HUDEP-2 (cell line): ENCODE data around the gene DCUN1D2.
"Not testable (repeated sequence)": the region's sequence is repeated elsewhere in the genome, so short reads cannot be mapped to it uniquely, and the experiment has no call there.

ENCODE experiments used
- DNase-seq, 76 experiments: peaks; one replicate each; lab custom pipeline; 2025; ENCODE audit not compliant: unreplicated experiment in 76 of 76; lab: John Stamatoyannopoulos, UW

Gene DCUN1D2

DNA sequence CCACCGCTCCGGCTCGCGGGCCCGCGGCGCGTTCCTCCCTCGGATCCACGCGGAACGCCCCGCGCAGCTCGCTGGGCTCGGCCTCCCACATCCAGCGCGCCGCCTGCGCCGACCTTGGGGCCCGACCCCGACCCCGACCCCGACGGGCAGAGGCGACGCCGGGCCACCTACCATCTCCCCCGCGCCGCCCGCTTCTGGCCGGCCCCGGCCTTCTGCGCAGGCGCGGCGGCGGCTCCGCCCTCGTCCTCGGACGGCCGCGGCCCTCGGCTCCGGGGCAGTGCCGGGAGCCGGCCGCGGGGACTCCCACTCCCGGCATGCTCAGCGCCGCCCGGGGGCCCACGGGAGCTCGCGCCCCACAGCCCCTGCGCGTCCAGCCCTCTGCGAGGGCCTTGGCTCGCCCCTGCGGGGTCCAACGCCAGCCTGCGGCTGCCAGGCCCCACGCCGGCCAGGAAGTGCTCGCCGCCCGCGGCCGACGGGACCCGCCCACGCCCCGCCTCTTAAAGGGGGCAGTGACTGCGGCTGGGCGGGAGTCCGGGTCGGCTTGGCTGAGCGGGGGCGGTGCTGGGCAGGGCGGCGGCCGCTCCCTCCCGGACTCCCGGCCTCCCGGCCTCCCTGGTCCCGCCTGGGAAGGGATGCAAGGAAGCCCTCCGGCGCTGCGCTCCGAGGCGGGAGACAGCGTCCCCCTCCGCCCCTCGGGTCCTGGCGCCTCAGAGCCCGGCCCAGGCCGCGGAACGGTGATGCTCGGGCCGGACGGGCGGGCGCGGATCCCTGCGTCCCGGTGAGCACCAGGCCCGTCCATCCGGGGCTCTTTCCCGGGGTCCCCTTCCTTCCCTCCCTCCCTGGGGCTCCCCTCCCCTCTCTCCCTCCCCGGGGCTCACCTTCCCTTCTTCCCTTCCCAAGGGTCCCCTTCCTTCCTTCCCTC, at the start of gene DCUN1D2:
TSS of gene DCUN1D2 (minus strand) at position 216 of the 922 bp plus-strand sequence. CDS start at position 174, 42 bp downstream.
- DNase-seq = peak in 72 of 76 experiments; percentile 16 to 90 (median 77)

DNA sequence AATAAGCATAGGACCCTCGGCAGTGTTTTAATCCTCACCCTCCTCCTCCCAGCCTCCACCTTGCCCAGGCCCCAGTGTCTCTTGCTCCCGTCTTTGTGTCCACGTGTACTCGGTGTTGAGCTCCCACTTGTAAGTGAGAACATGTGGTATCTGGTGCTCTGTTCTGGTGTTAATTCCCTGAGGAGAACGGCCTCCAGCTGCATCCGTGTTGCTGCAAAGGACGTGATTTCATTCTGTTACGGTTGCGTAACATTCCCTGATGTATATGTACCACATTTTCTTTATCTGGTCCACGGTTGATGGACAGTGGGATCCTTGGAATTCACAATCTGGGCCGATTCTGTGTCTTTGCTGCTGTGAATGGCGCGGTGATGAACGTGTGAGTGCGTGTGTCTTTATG, 49.3 kb upstream of the DCUN1D2 start:
- DNase-seq = no peak

DNA sequence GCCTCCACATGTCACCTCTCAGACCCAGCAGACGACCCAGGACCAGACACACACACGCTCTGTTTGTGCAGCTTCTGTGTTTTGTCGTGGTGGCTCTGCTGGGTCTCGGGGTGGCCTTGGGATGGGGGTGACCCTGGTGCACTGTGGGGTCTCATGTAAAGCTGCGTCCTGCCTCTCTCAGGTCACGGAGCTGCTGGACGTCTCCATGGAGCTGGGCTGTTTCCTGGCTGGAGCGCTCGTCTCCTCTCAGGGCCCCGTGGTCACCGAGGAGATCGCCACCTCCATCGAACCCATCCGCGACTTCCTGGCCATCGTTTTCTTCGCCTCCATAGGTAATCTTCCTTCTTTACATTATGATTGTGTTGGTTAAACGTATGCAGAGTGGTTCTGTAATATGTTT, 48.7 kb upstream of the DCUN1D2 start:
- no peak for DNase-seq

DNA sequence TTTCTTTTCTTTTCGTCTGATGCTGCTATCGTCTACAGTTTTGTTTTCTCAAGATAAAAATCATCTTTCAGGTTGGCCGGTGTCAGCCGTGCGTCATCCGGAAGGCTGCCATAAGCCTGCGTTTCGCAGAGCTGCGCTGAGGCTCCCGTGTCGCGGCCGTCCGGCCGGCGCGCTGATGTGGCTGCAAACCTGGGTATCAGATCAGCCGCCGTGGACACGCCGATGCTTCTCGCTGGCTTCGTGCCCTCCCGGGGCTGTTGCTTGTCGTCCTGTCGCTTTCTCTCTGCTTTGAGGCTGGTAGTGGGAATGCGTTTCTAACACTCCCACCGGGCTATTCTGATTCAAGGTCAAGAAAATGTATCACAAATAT, 48.2 kb upstream of the DCUN1D2 start:
- no peak for DNase-seq

- DNase-seq = no peak
Observed at GRCh38 chr13:113537909-113538688, 47.6 kb upstream of the DCUN1D2 start.

DNA sequence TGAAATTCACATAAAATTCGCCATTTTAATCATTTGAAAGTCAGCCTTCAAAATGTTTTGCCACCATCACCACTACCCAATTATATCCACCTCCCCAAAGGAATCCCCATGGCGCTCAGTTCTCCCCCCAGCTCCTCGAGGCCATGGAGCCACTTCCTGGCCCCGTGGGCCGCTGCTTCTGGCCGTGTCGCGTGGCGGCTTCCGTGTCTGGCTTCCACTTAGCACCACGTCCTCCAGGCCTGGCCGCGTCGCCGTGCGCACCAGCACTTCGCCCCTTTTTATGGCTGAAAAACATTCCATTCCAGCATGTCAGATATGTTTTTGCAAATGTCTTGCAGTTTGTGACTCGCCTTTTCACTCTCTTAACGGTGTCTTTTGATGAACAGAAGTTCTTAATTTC, 46.7 kb upstream of the DCUN1D2 start:
- no peak for DNase-seq

GRCh38 chr13:113536461-113537110, 46.1 kb upstream of the DCUN1D2 start:
- DNase-seq = no peak

DNA sequence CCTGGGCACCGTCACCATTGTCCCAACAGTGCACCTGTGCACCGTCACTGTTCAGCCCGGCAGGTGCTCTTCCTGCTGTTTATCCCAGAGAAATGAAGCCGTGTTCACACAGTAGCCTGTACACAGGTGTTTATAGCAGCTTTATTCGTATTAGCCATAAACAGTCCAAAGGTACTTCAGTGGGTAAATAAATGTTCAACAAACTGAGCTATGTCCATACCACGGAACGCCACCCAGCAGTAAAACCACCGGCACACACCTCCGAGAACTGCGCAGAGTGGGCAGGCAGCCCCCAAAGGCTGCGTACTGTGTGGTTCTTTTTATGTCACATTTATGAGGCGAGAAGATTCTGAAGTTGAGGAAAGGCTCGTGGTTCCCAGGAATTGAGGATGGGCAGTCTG, 44.9 kb upstream of the DCUN1D2 start:
- no peak for DNase-seq

- no peak for DNase-seq
Observed at GRCh38 chr13:113534236-113534860, 43.8 kb upstream of the DCUN1D2 start.

GRCh38 chr13:113533161-113533840, 42.8 kb upstream of the DCUN1D2 start:
- DNase-seq = no peak

- no peak for DNase-seq
Observed at GRCh38 chr13:113532156-113532806, 41.8 kb upstream of the DCUN1D2 start.

DNA sequence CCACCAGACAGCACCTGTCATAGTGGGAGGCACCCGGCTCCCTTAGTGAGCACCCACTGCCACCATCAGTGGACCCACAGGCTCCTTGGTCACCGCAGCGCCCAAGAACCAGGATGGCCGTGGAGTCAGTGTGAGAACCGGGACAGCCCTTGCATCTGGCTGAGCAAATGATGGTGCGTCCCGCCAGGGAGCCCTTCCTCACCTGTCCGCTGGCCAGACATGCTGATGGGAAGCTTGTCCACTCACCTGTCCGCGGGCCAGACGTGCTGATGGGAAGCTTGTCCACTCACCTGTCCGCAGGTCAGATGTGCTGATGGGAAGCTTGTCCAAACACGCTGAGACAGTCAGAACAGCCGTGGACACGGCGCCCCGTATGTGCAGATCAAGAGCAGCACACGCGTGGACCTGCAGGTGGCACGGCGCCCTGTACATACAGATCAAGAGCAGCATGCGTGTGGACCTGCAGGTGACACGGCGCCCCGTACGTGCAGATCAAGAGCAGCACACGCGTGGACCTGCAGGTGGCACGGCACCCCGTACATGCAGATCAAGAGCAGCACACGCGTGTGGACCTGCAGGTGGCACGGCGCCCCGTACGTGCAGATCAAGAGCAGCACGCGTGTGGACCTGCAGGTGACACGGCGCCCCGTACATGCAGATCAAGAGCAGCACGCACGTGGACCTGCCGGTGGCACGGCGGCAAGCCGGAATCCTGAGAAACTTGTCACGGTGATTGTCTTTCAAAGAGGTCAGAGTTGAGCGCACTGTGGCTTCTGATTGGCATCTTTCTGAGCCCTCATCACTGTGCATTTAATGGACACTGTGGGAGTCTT, 40.7 kb upstream of the DCUN1D2 start:
- no peak for DNase-seq

- no peak for DNase-seq
Observed at GRCh38 chr13:113528813-113529180, 38.3 kb upstream of the DCUN1D2 start.

GRCh38 chr13:113528101-113528812, 37.7 kb upstream of the DCUN1D2 start:
- DNase-seq = no peak

- DNase-seq = no peak
Observed at GRCh38 chr13:113527272-113527958, 36.9 kb upstream of the DCUN1D2 start.

GRCh38 chr13:113526466-113527220, 36.1 kb upstream of the DCUN1D2 start:
- no peak for DNase-seq

GRCh38 chr13:113522438-113522837, 31.9 kb upstream of the DCUN1D2 start:
- not testable (repeated sequence) for DNase-seq
